DMS 273 (cell line): Measurements from ENCODE around the gene RAD51AP1.

Experiments used
- DNase-seq: peaks from one replicate; lab custom pipeline; 2025; ENCODE audit not compliant: unreplicated experiment; lab: John Stamatoyannopoulos, UW

Gene RAD51AP1

GRCh38 chr12:4588916-4589315, 50.2 kb downstream of the RAD51AP1 start:
- no peak for DNase-seq

GRCh38 chr12:4589941-4590340, 51.3 kb downstream of the RAD51AP1 start:
- DNase-seq = no peak

- DNase-seq = peak; percentile 10
These were observed 52.5 kb downstream of the RAD51AP1 start for GRCh38 chr12:4591180-4591687.

- DNase-seq = no peak
These were observed 57.2 kb downstream of the RAD51AP1 start for GRCh38 chr12:4595881-4596280.

- peak; percentile 3 for DNase-seq
These were observed 64.7 kb downstream of the RAD51AP1 start for GRCh38 chr12:4603421-4603820.

GRCh38 chr12:4603946-4604345, 65.3 kb downstream of the RAD51AP1 start:
- no peak for DNase-seq

- DNase-seq = peak; percentile 88
These were observed 66.0 kb downstream of the RAD51AP1 start for GRCh38 chr12:4604684-4605193.

- DNase-seq = no peak
These were observed 68.4 kb downstream of the RAD51AP1 start for GRCh38 chr12:4607056-4607455.

- DNase-seq = no peak
These were observed 70.4 kb downstream of the RAD51AP1 start for GRCh38 chr12:4609071-4609470.
